Panc1 (cell line): Measurements from ENCODE around the gene NTM. TPM values are rescaled to one million over a fixed set of nuclear protein-coding genes. Genes with fewer than 3 reads are reported as not detected.

Experiments used
- ATAC-seq: fragments of 200-7000 bp; cut with Tn5 transposase; 2 replicates; pipeline ENCODE4 v1.9.1; 2020; ENCODE audit warnings: mild to moderate bottlenecking, moderate library complexity
- Bru-seq: library from RNA; stranded (reverse); fragments of 400-500 nt; gene quantifications from one replicate; lab custom pipeline; 2021; lab: Mats Ljungman, UMichigan
- BruChase-seq, 2 experiments: library from RNA; stranded (reverse); fragments of 400-500 nt; gene quantifications; one replicate each; lab custom pipeline; 2021; lab: Mats Ljungman, UMichigan
- BruUV-seq: library from RNA; stranded (reverse); fragments of 400-500 nt; replicated peaks from 2 replicates; lab custom pipeline; 2021; lab: Mats Ljungman, UMichigan
- CTCF ChIA-PET: fragments of 300-600 bp; sonication (Branson Sonifier 250); formaldehyde crosslinking; loops from one replicate; lab custom pipeline; 2022; ENCODE audit warnings: antibody characterized with exemption; lab: Charles Lee
- POLR2A ChIA-PET: fragments of 300-600 bp; sonication (Branson Sonifier 250); formaldehyde crosslinking; loops from one replicate; lab custom pipeline; 2022; ENCODE audit warnings: antibody characterized with exemption; lab: Charles Lee
- DNase-seq: peaks from one replicate; pipeline ENCODE4 v3.0.0-alpha.2; 2010; ENCODE audit warnings: low read depth, low spot score
- H3K27ac ChIP-seq: 2 replicates; pipeline ENCODE4 v1.5.1; 2011; ENCODE audit warnings: mild to moderate bottlenecking, low read length, inconsistent platforms
- H3K27me3 ChIP-seq: fragments of 200-500 bp; sonication (Bioruptor generic); 2 replicates; pipeline ENCODE4 v1.6.0; 2014; ENCODE audit warnings: low read length, inconsistent platforms; ENCODE audit not compliant: control insufficient read depth, insufficient read depth
- H3K36me3 ChIP-seq: fragments of 200-500 bp; sonication (Bioruptor generic); 2 replicates; pipeline ENCODE4 v1.5.1; 2014; ENCODE audit warnings: inconsistent platforms, mild to moderate bottlenecking, low read length, moderate library complexity; ENCODE audit not compliant: control insufficient read depth, insufficient read depth
- H3K4me1 ChIP-seq: 2 replicates; pipeline ENCODE4 v1.5.1; 2011; ENCODE audit warnings: inconsistent platforms, mild to moderate bottlenecking, low read length, moderate library complexity; ENCODE audit not compliant: control insufficient read depth, insufficient read depth
- H3K4me3 ChIP-seq, 2 experiments: 2 replicates each; pipeline ENCODE4 v1.5.1; 2011 to 2012; ENCODE audit warnings: low read depth in 2 of 2, low read length in 2 of 2, mild to moderate bottlenecking in 2 of 2, inconsistent platforms in 1 of 2, moderate library complexity in 1 of 2
- H3K9me3 ChIP-seq: fragments of 200-500 bp; sonication (Bioruptor generic); 2 replicates; pipeline ENCODE4 v1.5.1; 2014; ENCODE audit warnings: low read depth, mild to moderate bottlenecking, inconsistent platforms, low read length, moderate library complexity; ENCODE audit not compliant: control insufficient read depth, insufficient read depth
- POLR2AphosphoS5 ChIP-seq: IDR thresholded peaks from 2 replicates; pipeline ENCODE4 v1.6.1; 2012; ENCODE audit warnings: mild to moderate bottlenecking, low read depth, low read length, moderate library complexity
- REST ChIP-seq, 2 experiments: IDR thresholded peaks; 2 replicates each; pipeline ENCODE4 v1.6.1; 2011 to 2012; ENCODE audit warnings: low read depth in 2 of 2, control low read depth in 1 of 2, low read length in 1 of 2, mild to moderate bottlenecking in 1 of 2, moderate library complexity in 1 of 2; ENCODE audit not compliant: insufficient read depth in 1 of 2
- SIN3A ChIP-seq: IDR thresholded peaks from 2 replicates; pipeline ENCODE4 v1.6.1; 2012; ENCODE audit warnings: low read depth, mild to moderate bottlenecking, low read length, moderate library complexity, borderline replicate concordance; ENCODE audit not compliant: insufficient read depth
- TCF7L2 ChIP-seq: IDR thresholded peaks from 2 replicates; pipeline ENCODE4 v1.6.1; 2011; ENCODE audit warnings: mild to moderate bottlenecking, low read depth, low read length, inconsistent platforms
- in situ Hi-C: cut with HindIII; loops from 2 replicates; pipeline ENCODE4 v1.10.0; 2016; ENCODE audit warnings: low sequenced_read_pairs, low pct_unique_long_range_greater_than_20kb
- intact Hi-C: fragments of 100-400 bp; cut with micrococcal nuclease; formaldehyde crosslinking; loops from one replicate; pipeline ENCODE4 v1.10.0; 2022; ENCODE audit not compliant: unreplicated experiment
- long read RNA-seq: library from polyadenylated mRNA; unstranded; transcript quantifications from one replicate; pipeline ENCODE4 v2.0.0, GENCODE V29; 2021; ENCODE audit not compliant: unreplicated experiment
- polyA plus RNA-seq: library from polyadenylated mRNA; unstranded; fragments of >200 nt; gene quantifications from one replicate; pipeline ENCODE4 v1.2.1, GENCODE V29; 2012; ENCODE audit warnings: missing spikeins; ENCODE audit not compliant: insufficient read length
- total RNA-seq: library from RNA; stranded (reverse); gene quantifications from one replicate; pipeline ENCODE4 v1.2.1, GENCODE V29; 2021; ENCODE audit not compliant: unreplicated experiment
- TF ChIP-seq, protein P1 (sequence below): fragments of 450-650 bp; IDR thresholded peaks from 2 replicates; pipeline ENCODE4 v1.5.1; 2017; ENCODE audit warnings: mild to moderate bottlenecking

Gene NTM
- total RNA-seq (0.10 TPM), Bru-seq, nascent RNA (percentile 0 among the genes with signal in this experiment), BruChase-seq, experiment 1, labeled RNA remaining after a 2-hour chase (percentile 0 among the genes with signal in this experiment), BruChase-seq, experiment 2, labeled RNA remaining after a 6-hour chase (percentile 0 among the genes with signal in this experiment)
- polyA plus RNA-seq: not detected
- long read RNA-seq: 0 reads

DNA sequence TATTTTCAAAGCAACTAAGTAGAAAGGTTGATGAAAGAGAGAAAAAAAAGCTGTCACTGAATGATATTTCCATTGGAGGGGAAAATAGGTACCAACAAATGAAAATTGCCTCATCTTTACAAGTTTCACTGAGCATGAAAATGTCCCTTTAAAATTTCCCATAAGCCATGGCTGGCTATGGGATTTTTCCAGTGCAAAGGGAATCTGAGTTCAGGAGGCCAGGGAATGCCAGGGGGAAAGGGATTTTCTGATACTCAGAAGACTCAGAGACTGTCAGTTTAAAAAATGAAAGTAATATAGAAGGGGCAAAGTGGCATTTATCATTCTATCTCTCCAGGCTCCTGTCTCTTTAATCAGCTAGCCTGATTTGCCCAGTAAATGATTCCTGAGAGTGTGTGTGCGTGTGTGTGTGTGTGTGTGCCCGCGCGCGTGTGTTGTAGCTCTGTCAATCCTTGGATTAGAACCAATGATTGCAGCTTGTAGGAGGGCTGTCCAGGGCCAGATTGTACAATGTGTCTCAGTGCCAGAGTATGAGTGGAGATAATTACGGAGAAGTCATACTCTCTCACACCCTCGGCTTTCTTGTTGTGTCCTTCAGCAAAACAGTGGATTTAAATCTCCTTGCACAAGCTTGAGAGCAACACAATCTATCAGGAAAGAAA is at the start of gene NTM:
Gene NTM (plus strand): TSS at position 526 of the 662 bp plus-strand sequence.
- POLR2A ChIA-PET: no interaction called here
- H3K27me3 ChIP-seq: peaks cover 16% of the 10 kb centered on the region
- no TSS peak for BruUV-seq
- H3K9me3 ChIP-seq: no peaks in the 10 kb centered on the region
- in situ Hi-C loops (no loop called here), intact Hi-C loops (no loop called here)
- DNase-seq (no peak), ATAC-seq (no peak)
- no peak within 1 kb of the TSS for H3K27ac ChIP-seq
- H3K4me1 ChIP-seq: no peaks in the 10 kb centered on the region; the same call in 1 of the 2 replicates
- CTCF ChIA-PET: no interaction called here
- H3K36me3 ChIP-seq: no peaks in the 10 kb centered on the region
- H3K4me3 ChIP-seq: no peak within 1 kb of the TSS
- no peak for TF ChIP-seq TCF7L2
- TF ChIP-seq POLR2AphosphoS5: no peak
- TF ChIP-seq SIN3A: no peak
- TF ChIP-seq, protein P1, sequence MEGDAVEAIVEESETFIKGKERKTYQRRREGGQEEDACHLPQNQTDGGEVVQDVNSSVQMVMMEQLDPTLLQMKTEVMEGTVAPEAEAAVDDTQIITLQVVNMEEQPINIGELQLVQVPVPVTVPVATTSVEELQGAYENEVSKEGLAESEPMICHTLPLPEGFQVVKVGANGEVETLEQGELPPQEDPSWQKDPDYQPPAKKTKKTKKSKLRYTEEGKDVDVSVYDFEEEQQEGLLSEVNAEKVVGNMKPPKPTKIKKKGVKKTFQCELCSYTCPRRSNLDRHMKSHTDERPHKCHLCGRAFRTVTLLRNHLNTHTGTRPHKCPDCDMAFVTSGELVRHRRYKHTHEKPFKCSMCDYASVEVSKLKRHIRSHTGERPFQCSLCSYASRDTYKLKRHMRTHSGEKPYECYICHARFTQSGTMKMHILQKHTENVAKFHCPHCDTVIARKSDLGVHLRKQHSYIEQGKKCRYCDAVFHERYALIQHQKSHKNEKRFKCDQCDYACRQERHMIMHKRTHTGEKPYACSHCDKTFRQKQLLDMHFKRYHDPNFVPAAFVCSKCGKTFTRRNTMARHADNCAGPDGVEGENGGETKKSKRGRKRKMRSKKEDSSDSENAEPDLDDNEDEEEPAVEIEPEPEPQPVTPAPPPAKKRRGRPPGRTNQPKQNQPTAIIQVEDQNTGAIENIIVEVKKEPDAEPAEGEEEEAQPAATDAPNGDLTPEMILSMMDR: no peak
- no peak for TF ChIP-seq REST (IDR thresholded peaks at IDR 0.05; ENCODE audit: insufficient read depth in 1 of 2, low read depth in 2 of 2, low read length in 1 of 2)

DNA sequence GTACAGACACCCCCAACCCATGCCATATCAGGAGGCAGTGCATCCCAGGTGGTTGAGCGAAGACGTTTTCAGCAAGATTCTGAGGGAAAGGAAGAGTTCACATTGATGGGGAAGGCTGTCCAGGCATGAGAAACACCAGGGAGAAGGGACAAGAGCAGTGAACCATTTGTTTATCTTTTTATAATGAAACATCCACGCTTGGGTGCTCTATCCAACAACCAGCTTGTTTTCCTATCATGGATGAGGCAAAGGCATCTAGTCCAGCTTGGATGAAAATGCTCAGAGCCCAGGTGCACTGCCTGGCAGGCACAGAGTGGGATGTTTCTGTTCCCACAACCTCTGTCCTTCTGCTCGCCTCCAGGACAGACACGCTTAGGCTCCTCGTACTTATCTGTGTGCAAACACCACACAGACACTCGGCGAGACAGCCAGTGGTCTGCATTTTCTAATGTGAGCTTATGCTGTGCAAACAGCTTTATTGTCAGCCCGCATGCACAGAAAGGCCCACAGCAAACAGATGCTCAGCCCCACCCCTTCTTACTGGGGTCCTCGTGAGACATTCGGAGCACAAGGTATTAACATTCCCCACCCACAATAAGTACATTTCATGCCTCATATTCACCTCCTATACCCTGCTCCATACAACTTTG is 45.4 kb upstream of the NTM start:
- 0 out of 2 replicates have a peak, but pooled peaks cover 2% of the 10 kb centered on the region for H3K27me3 ChIP-seq
- H3K27ac ChIP-seq: no peak overlapping the region
- no peak overlapping the region for H3K4me3 ChIP-seq
- no peak for TF ChIP-seq POLR2AphosphoS5
- TF ChIP-seq, protein P1: no peak
- TF ChIP-seq SIN3A: no peak
- no peak for TF ChIP-seq TCF7L2
- no peak for TF ChIP-seq REST (IDR thresholded peaks at IDR 0.05; ENCODE audit: insufficient read depth in 1 of 2, low read depth in 2 of 2, low read length in 1 of 2)
- no TSS peak for BruUV-seq
- ChIA-PET POLR2A (no interaction called here), CTCF (no interaction called here)
- no peaks in the 10 kb centered on the region for H3K36me3 ChIP-seq
- H3K4me1 ChIP-seq: no peaks in the 10 kb centered on the region
- no peak for DNase-seq
- in situ Hi-C loops (no loop called here), intact Hi-C loops (no loop called here)
- ATAC-seq: no peak
- no peaks in the 10 kb centered on the region for H3K9me3 ChIP-seq
